ENCODE results near the gene CEACAM6. TPM values are rescaled to one million over a fixed set of nuclear protein-coding genes. Genes with fewer than 3 reads are reported as not detected.

The CEACAM6 gene
- total and polyA plus RNA-seq, 9 of the 15 experiments (the other 6 are each of a cell fraction or from before 2014, with no cell fraction given): 0.24 TPM; not detected in 8

- ATAC-seq (peak; percentile 95), FAIRE-seq (peak; percentile 75), DNase-seq (ENCODE audit: extremely low read depth in 1 of 4, low spot score in 3 of 4) (peak; percentile 63 to 73 (median 69))
- Histone ChIP-seq H3K4me2 (ENCODE audit: insufficient read depth, low read length) (no peak overlapping the region), H2AFZ (ENCODE audit: low read depth, low read length) (0 out of 2 replicates have a peak overlapping the region, but pooled peaks have one; percentile 23), H3K27ac (ENCODE audit: extremely low read depth, low read depth, low read length) (no peak overlapping the region), H3K9ac (ENCODE audit: insufficient read depth in 1 of 2, low read depth in 2 of 2, low read length in 2 of 2) (no peak overlapping the region), H4K20me1 (replicated peaks; ENCODE audit: control insufficient read depth, insufficient read depth, low read length) (no peaks in the 10 kb centered on the region), H3K9me3 (replicated peaks; ENCODE audit: control insufficient read depth, insufficient read depth, low read depth, low read length) (no peaks in the 10 kb centered on the region), H3K4me3 (no peak overlapping the region), H3K79me2 (ENCODE audit: control insufficient read depth, insufficient read depth, low read length) (no peaks in the 10 kb centered on the region), H3K27me3 (ENCODE audit: control insufficient read depth in 2 of 2, insufficient read depth in 2 of 2, low read length in 2 of 2) (no peaks in the 10 kb centered on the region; a peak in 1 of 5 replicates), H3K36me3 (ENCODE audit: control insufficient read depth, insufficient read depth, low read length) (no peaks in the 10 kb centered on the region), H3K9me1 (ENCODE audit: control insufficient read depth, insufficient read depth, low read length) (no peaks in the 10 kb centered on the region), H3K4me1 (replicated peaks in 1 of 2; ENCODE audit: control insufficient read depth in 2 of 2, insufficient read depth in 2 of 2, low read length in 2 of 2) (no peaks in the 10 kb centered on the region)
- ChIA-PET CTCF (ENCODE audit: low intra/inter-chr PET ratio) (interaction anchor here (0.5 to 1.8 kb wide), 4 partner anchors 29 to 357 kb away, joined by 3 to 8 read pairs (median 5); no protein-coding TSS in a partner anchor), POLR2A (interaction anchor here (0.6 to 1.0 kb wide), 4 partner anchors 21 to 110 kb away, joined by 3 to 4 read pairs (median 3); no protein-coding TSS in a partner anchor)
- 2% methylated on average over 12 of the region's 12 CpGs for WGBS (ENCODE audit: insufficient coverage, low coverage, missing lambda C conversion rate)
- intact Hi-C loops (cut with micrococcal nuclease): loop anchor here (1.0 kb wide), 2 partner anchors 32 to 68 kb away; no protein-coding TSS in a partner anchor
- in situ Hi-C loops (cut with MboI): no loop called here
- no TSS peak for BruUV-seq (replicated peaks)
- TF ChIP-seq FOXJ2 (tag; IDR thresholded peaks at IDR 0.05) (no peak), SPI1 (IDR thresholded peaks at IDR 0.05; ENCODE audit: borderline replicate concordance, low read depth, low read length) (peak; percentile 35; the same call in 1 of the 2 replicates), TRIM28 (IDR thresholded peaks at IDR 0.05) (no peak), CTBP1 (IDR thresholded peaks at IDR 0.05; ENCODE audit: borderline replicate concordance) (no peak), NFXL1 (CRISPR knock-in tag; IDR thresholded peaks at IDR 0.05) (no peak), POLR3G (IDR thresholded peaks at IDR 0.05; ENCODE audit: extremely low read depth, insufficient read length, insufficient replicate concordance) (no peak), ZNF41 (CRISPR knock-in tag; conservative IDR thresholded peaks at IDR 0.05) (no peak), REST (IDR thresholded peaks at IDR 0.05; ENCODE audit: borderline replicate concordance) (peak; percentile 28; the same call in 1 of the 2 replicates), REST (CRISPR knock-in tag; IDR thresholded peaks at IDR 0.05; ENCODE audit: low read depth) (no peak), CTCF (IDR thresholded peaks at IDR 0.05 in 2 of 3, conservative IDR thresholded peaks at IDR 0.05 in 1 of 3; ENCODE audit: insufficient read depth in 2 of 3, low read depth in 1 of 3, low read length in 3 of 3) (peak; percentile 80 to 92 (median 83)), SMARCA5 (IDR thresholded peaks at IDR 0.05) (no peak)
- TF ChIP-seq, protein P1, sequence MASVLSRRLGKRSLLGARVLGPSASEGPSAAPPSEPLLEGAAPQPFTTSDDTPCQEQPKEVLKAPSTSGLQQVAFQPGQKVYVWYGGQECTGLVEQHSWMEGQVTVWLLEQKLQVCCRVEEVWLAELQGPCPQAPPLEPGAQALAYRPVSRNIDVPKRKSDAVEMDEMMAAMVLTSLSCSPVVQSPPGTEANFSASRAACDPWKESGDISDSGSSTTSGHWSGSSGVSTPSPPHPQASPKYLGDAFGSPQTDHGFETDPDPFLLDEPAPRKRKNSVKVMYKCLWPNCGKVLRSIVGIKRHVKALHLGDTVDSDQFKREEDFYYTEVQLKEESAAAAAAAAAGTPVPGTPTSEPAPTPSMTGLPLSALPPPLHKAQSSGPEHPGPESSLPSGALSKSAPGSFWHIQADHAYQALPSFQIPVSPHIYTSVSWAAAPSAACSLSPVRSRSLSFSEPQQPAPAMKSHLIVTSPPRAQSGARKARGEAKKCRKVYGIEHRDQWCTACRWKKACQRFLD (CRISPR knock-in tag; IDR thresholded peaks at IDR 0.05): no peak
Observed at GRCh38 chr19:41753159-41753558, 2.2 kb upstream of the CEACAM6 start.
